ENCODE results near the gene FITM1.

The FITM1 gene

GRCh38 chr14:24144451-24144850 is 14.0 kb downstream of the FITM1 start:
- FAIRE-seq, result no peak

- FAIRE-seq, result no peak
These were observed 14.8 kb downstream of the FITM1 start for GRCh38 chr14:24145219-24145618.

- FAIRE-seq, result no peak
These were observed 15.4 kb downstream of the FITM1 start for GRCh38 chr14:24145690-24146452.

GRCh38 chr14:24146453-24146977 is 16.1 kb downstream of the FITM1 start, which contains the start of gene PSME2:
PSME2 (minus strand) TSS chr14:24146610; CDS start chr14:24146581, 29 bp downstream.
- FAIRE-seq, result no peak

- peak; percentile 94 for FAIRE-seq
These were observed 16.7 kb downstream of the FITM1 start, which contains the start of gene RNF31 for GRCh38 chr14:24146978-24147760. RNF31 (plus strand) TSS chr14:24147498; CDS start chr14:24147699, 201 bp downstream.

- no peak for FAIRE-seq
These were observed 17.4 kb downstream of the FITM1 start for GRCh38 chr14:24147761-24148428.

GRCh38 chr14:24149302-24149969 is 19.0 kb downstream of the FITM1 start:
- FAIRE-seq, result no peak

- no peak for FAIRE-seq
These were observed 19.6 kb downstream of the FITM1 start for GRCh38 chr14:24150061-24150460.

GRCh38 chr14:24150567-24150966 is 20.1 kb downstream of the FITM1 start:
- no peak for FAIRE-seq

- no peak for FAIRE-seq
These were observed 20.5 kb downstream of the FITM1 start for GRCh38 chr14:24150993-24151392.

- FAIRE-seq, result no peak
These were observed 21.1 kb downstream of the FITM1 start for GRCh38 chr14:24151404-24152080.

GRCh38 chr14:24155100-24155499 is 24.6 kb downstream of the FITM1 start:
- no peak for FAIRE-seq

- FAIRE-seq, result no peak
These were observed 26.4 kb downstream of the FITM1 start for GRCh38 chr14:24156840-24157239.

GRCh38 chr14:24157331-24157730 is 26.9 kb downstream of the FITM1 start:
- no peak for FAIRE-seq

- no peak for FAIRE-seq
These were observed 29.5 kb downstream of the FITM1 start for GRCh38 chr14:24159777-24160498.

- FAIRE-seq, result no peak
These were observed 30.0 kb downstream of the FITM1 start for GRCh38 chr14:24160499-24160849.

GRCh38 chr14:24160850-24161804 is 30.7 kb downstream of the FITM1 start, which contains the start of gene IRF9:
IRF9 (plus strand) TSS chr14:24161265; CDS start chr14:24162145, 880 bp downstream.
- peak; percentile 15 for FAIRE-seq

- FAIRE-seq, result no peak
These were observed 31.6 kb downstream of the FITM1 start for GRCh38 chr14:24162093-24162492.

- FAIRE-seq, result no peak
These were observed 34.1 kb downstream of the FITM1 start for GRCh38 chr14:24164518-24164991.

- FAIRE-seq, result no peak
These were observed 35.3 kb downstream of the FITM1 start for GRCh38 chr14:24165785-24166184.

Data from TTC549 (cell line).